Type B pancreatic cell (in vitro differentiated cells): ENCODE data around the gene WDR1. TPM values are rescaled to one million over a fixed set of nuclear protein-coding genes. Genes with fewer than 3 reads are reported as not detected.

Experiments
- DNase-seq: peaks from one replicate; pipeline ENCODE4 v3.0.0; 2021; ENCODE audit warnings: mixed read lengths; ENCODE audit not compliant: unreplicated experiment; ENCODE audit errors: extremely low spot score
- H3K27ac Mint-ChIP-seq: 2 replicates; pipeline ENCODE4 v1.8.0; 2021; ENCODE audit warnings: mild to moderate bottlenecking, mixed read lengths
- H3K27me3 Mint-ChIP-seq: 2 replicates; pipeline ENCODE4 v1.8.0; 2021; ENCODE audit warnings: mixed read lengths
- H3K36me3 Mint-ChIP-seq: 2 replicates; pipeline ENCODE4 v1.8.0; 2021; ENCODE audit warnings: mixed read lengths
- H3K4me1 Mint-ChIP-seq: one replicate; pipeline ENCODE4 v1.8.0; 2021; ENCODE audit warnings: mixed read lengths; ENCODE audit not compliant: unreplicated experiment
- H3K4me3 Mint-ChIP-seq: 2 replicates; pipeline ENCODE4 v1.8.0; 2021; ENCODE audit warnings: mild to moderate bottlenecking, mixed read lengths
- H3K9me3 Mint-ChIP-seq: 2 replicates; pipeline ENCODE4 v1.8.0; 2021; ENCODE audit warnings: mixed read lengths
- CTCF ChIP-seq: fragments of 200-600 bp; sonication (generic); conservative IDR thresholded peaks from 2 replicates; pipeline ENCODE4 v1.5.0; 2021; ENCODE audit warnings: antibody characterized with exemption, mild to moderate bottlenecking
- total RNA-seq: library from RNA; stranded (reverse); gene quantifications from 2 replicates; pipeline ENCODE4 v1.2.1, GENCODE V29; 2021; ENCODE audit warnings: low replicate concordance

The WDR1 gene
- total RNA-seq, 1 donor from 2014 or later: 227 TPM

- no peak for DNase-seq
- peaks cover 63% of the 10 kb centered on the region for H3K4me1 Mint-ChIP-seq
- no peaks in the 10 kb centered on the region for H3K27me3 Mint-ChIP-seq
- H3K36me3 Mint-ChIP-seq: peaks cover 42% of the 10 kb centered on the region
- H3K27ac Mint-ChIP-seq: peak overlapping the region; percentile 77
- TF ChIP-seq CTCF: no peak
- H3K9me3 Mint-ChIP-seq: no peaks in the 10 kb centered on the region
- peak overlapping the region; percentile 15 for H3K4me3 Mint-ChIP-seq
Observed at GRCh38 chr4:10104211-10104990, 12.2 kb downstream of the WDR1 start.

GRCh38 chr4:10102474-10103332, 13.9 kb downstream of the WDR1 start:
- no peak for TF ChIP-seq CTCF
- H3K27me3 Mint-ChIP-seq: no peaks in the 10 kb centered on the region
- peak overlapping the region; percentile 13 for H3K4me3 Mint-ChIP-seq
- no peak for DNase-seq
- no peaks in the 10 kb centered on the region for H3K9me3 Mint-ChIP-seq
- H3K27ac Mint-ChIP-seq: peak overlapping the region; percentile 53
- H3K36me3 Mint-ChIP-seq: peaks cover 31% of the 10 kb centered on the region
- H3K4me1 Mint-ChIP-seq: peaks cover 50% of the 10 kb centered on the region

DNA sequence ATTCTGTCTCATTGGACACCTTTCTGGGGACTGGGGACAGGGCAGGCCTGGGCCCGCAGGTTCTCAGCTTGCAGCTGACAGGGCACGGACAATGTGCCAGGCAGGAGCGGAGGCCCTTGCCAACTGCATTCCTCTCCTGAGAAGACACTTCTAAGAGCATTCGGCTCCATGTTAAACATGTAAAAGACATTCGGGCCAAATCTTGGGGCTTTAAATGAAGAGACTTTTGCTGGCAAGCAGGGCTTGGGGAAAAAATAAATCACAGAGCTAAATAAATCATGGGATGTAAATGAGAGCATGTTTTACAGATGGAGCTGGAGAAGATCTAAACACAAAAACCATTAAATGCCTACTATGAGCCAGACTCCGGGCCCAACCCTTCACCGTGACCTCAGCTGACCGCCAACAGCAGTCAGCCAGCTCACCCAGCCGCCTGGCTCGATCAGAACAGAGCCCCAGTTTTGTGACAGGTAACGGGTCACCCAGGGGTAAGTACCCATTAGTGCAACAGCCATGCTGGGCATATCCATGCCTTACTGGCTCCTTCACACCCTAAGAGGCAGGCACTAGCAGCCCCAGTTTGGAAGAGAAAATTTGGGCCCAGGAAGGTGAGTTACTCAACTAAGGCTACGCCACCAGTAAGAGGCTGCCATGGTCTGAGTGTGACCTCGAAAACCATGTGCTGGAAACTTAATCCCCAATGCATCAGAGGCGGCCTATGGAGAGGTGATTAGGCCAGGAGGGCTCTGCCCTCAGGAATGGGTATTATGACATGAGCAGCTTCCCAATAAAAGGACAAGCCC, 14.7 kb downstream of the WDR1 start:
- Mint-ChIP-seq H3K27me3 (no peaks in the 10 kb centered on the region), H3K27ac (peak overlapping the region; percentile 79), H3K9me3 (no peaks in the 10 kb centered on the region), H3K4me1 (peaks cover 45% of the 10 kb centered on the region), H3K4me3 (peak overlapping the region; percentile 13), H3K36me3 (peaks cover 31% of the 10 kb centered on the region)
- no peak for TF ChIP-seq CTCF
- no peak for DNase-seq

GRCh38 chr4:10100734-10101216, 15.8 kb downstream of the WDR1 start:
- peaks cover 33% of the 10 kb centered on the region for H3K36me3 Mint-ChIP-seq
- no peak for TF ChIP-seq CTCF
- no peak overlapping the region for H3K4me3 Mint-ChIP-seq
- H3K27me3 Mint-ChIP-seq: no peaks in the 10 kb centered on the region
- no peak for DNase-seq
- no peaks in the 10 kb centered on the region for H3K9me3 Mint-ChIP-seq
- peak overlapping the region; percentile 79 for H3K27ac Mint-ChIP-seq
- peaks cover 42% of the 10 kb centered on the region for H3K4me1 Mint-ChIP-seq

DNA sequence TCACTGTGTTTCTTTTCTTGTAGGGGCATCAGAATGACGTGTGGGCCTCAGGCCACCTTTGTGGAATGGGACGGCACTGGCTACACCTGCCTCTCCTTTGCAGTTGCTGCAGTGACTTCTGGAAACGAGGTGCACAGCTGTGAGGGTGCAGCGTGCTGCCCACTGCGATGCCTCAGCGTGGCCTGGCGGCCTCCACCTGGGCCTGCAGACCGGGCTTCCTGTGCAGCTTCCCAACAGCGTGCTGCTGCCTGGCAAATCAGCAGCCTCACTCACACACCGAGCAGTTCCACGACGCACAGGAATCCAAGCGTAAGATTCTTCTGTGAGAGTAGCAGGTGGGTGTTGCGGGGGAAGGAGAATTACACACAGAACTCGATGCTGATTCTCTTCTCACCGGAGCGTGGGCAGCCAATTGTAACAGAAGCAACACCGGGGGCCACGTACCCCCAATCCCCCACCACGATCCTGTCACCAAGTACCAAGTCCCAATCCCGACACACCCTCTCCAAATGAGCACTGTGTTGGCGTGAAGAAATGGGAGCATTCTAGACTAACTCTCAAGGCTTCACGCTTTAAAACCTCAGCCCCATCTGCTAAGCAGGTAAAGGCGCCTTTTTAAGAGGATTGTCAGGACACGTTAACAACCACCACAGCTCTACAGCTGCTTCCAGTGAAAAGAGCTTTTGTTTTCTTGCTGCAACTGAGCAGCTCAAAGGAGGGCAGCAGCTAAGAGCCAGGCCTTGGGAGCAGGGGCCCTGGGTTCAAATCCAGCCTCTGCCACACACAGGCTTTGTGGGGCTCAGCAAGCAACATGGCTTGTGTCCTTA, 16.9 kb downstream of the WDR1 start:
- Mint-ChIP-seq H3K4me1 (peaks cover 31% of the 10 kb centered on the region), H3K27me3 (no peaks in the 10 kb centered on the region), H3K4me3 (no peak overlapping the region), H3K27ac (peak overlapping the region; percentile 79), H3K9me3 (no peaks in the 10 kb centered on the region), H3K36me3 (peaks cover 24% of the 10 kb centered on the region)
- DNase-seq: no peak
- no peak for TF ChIP-seq CTCF
